Fibroblast of lung (primary cell): ENCODE data around the gene CSF2RB. TPM values are rescaled to one million over a fixed set of nuclear protein-coding genes. Genes with fewer than 3 reads are reported as not detected.

Experiments
- DNase-seq, 2 donors: peaks; one replicate each; pipeline versions ENCODE4 v3.0.0 to v3.0.0-alpha.2; 2010; ENCODE audit warnings: low read depth in 2 of 2
- H2AFZ ChIP-seq: 2 replicates; pipeline ENCODE4 v1.5.1; 2012; ENCODE audit warnings: low read length, control low read depth, inconsistent platforms
- H3K27ac ChIP-seq: 2 replicates; pipeline ENCODE4 v1.5.1; 2011; ENCODE audit warnings: low read length, control low read depth; ENCODE audit not compliant: insufficient read depth
- H3K27me3 ChIP-seq: 2 replicates; pipeline ENCODE4 v1.5.1; 2011; ENCODE audit warnings: mild to moderate bottlenecking, low read length; ENCODE audit not compliant: control insufficient read depth, insufficient read depth
- H3K36me3 ChIP-seq: 2 replicates; pipeline ENCODE4 v1.5.1; 2011; ENCODE audit warnings: low read length; ENCODE audit not compliant: control insufficient read depth, insufficient read depth
- H3K4me1 ChIP-seq: 2 replicates; pipeline ENCODE4 v1.5.1; 2011; ENCODE audit warnings: low read length; ENCODE audit not compliant: control insufficient read depth, insufficient read depth; ENCODE audit errors: extremely low read depth
- H3K4me2 ChIP-seq: 2 replicates; pipeline ENCODE4 v1.5.1; 2011; ENCODE audit warnings: low read length, control low read depth; ENCODE audit not compliant: insufficient read depth; ENCODE audit errors: extremely low read depth
- H3K4me3 ChIP-seq, 4 experiments: fragments of 200-600 bp in 1 of 4; sonication (generic) in 1 of 4; replicated peaks in 1 of 4; 2 replicates each; pipeline ENCODE4 v1.5.1; 2011 to 2016; ENCODE audit warnings: low read length in 4 of 4, low read depth in 3 of 4, mild to moderate bottlenecking in 3 of 4, control low read depth in 2 of 4, inconsistent platforms in 1 of 4, mixed read lengths in 1 of 4; ENCODE audit not compliant: insufficient read depth in 1 of 4; ENCODE audit errors: control extremely low read depth in 1 of 4
- H3K79me2 ChIP-seq: 2 replicates; pipeline ENCODE4 v1.5.1; 2012; ENCODE audit warnings: mild to moderate bottlenecking, low read length, inconsistent platforms; ENCODE audit not compliant: control insufficient read depth, insufficient read depth
- H3K9ac ChIP-seq: 2 replicates; pipeline ENCODE4 v1.5.1; 2011; ENCODE audit warnings: mild to moderate bottlenecking, low read length, control low read depth; ENCODE audit not compliant: insufficient read depth
- H3K9me3 ChIP-seq: 2 replicates; pipeline ENCODE4 v1.5.1; 2012; ENCODE audit warnings: low read depth, low read length; ENCODE audit not compliant: control insufficient read depth, insufficient read depth
- H4K20me1 ChIP-seq: 2 replicates; pipeline ENCODE4 v1.5.1; 2011; ENCODE audit warnings: low read length; ENCODE audit not compliant: control insufficient read depth, insufficient read depth; ENCODE audit errors: extremely low read depth
- EZH2 ChIP-seq: IDR thresholded peaks from 2 replicates; pipeline ENCODE4 v1.5.1; 2012; ENCODE audit warnings: low read length, control low read depth, mild to moderate bottlenecking; ENCODE audit errors: missing control alignments
- polyA plus RNA-seq, 2 donors: library from polyadenylated mRNA; depleted of rRNA in 1 of 2; stranded (reverse) in 1 of 2; unstranded in 1 of 2; fragments of >200 nt; gene quantifications; 2 replicates each; pipeline ENCODE4 v1.2.1, GENCODE V29; 2011 to 2012; ENCODE audit warnings: missing spikeins in 1 of 2
- total RNA-seq: library from RNA; depleted of rRNA; stranded (reverse); fragments of >200 nt; gene quantifications from 2 replicates; pipeline ENCODE4 v1.2.1, GENCODE V29; 2014
- TF ChIP-seq, protein P1 (sequence below), 2 donors: IDR thresholded peaks in 1 of 2; conservative IDR thresholded peaks in 1 of 2; 1 replicate in 1 of 2; 2 replicates in 1 of 2; pipeline ENCODE4 v1.5.1; 2011 to 2012; ENCODE audit warnings: low read length in 2 of 2, control low read depth in 1 of 2, inconsistent platforms in 1 of 2, low read depth in 1 of 2, mild to moderate bottlenecking in 1 of 2

CSF2RB gene
- total and polyA plus RNA-seq, 2 donors (not counting 1 experiment from before 2014, with no cell fraction given): not detected

DNA sequence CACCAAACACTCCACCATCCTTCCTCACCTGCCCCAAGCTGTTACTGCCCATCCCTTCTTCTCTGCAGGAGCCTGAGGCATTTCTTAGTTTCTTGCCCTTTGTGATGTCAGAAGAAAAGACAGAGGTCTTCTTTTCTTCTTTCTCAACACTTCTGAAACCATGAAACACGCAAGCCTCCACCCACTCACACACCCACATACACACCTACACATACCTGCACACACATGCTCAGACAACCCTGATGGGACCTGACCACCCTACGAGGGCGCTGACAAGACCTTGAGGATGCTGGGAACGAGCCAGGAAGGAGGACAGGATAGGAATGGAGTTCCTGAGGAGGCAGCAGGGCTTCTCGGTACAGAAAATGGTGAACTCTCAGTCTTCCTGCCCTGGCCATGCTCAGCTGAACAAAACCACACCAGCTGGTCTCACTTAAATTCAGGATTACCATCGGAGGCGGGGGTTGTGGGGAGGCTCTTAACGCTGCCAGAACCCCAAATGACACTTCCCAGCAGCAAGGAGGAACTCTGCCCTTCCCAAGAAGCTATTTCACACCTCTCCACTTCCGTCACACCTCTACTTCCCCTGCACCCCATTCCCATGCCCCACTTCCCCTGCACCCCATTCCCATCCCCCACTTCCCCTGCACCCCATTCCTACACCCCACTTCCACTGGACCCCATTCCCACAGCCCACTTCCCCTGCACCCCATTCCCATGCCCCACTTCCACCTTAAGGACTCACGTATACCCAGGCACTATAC lies 41.0 kb downstream of the CSF2RB start:
- no peaks in the 10 kb centered on the region for H3K79me2 ChIP-seq

DNA sequence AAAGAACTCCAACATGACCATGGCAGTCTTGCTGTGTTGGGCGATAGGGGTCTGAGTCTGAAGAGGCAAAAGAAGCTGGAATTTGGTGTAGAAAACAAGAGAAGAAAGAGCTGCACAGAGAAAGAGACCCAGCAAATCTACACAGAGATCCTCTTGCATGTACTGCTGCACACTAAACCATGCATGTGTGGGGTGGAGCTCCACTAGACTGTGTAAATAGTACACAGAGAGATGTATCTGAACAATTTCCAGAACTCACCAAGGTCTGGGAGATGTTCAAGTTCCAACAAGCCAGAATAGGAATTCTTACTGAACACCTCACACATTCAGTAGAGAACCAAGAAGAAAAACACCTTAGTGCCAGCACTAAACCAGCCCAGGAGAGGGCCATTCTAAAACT lies 42.3 kb downstream of the CSF2RB start:
- no peaks in the 10 kb centered on the region for H4K20me1 ChIP-seq
- no peak overlapping the region for H2AFZ ChIP-seq
- no peak for TF ChIP-seq EZH2
- TF ChIP-seq, protein P1, sequence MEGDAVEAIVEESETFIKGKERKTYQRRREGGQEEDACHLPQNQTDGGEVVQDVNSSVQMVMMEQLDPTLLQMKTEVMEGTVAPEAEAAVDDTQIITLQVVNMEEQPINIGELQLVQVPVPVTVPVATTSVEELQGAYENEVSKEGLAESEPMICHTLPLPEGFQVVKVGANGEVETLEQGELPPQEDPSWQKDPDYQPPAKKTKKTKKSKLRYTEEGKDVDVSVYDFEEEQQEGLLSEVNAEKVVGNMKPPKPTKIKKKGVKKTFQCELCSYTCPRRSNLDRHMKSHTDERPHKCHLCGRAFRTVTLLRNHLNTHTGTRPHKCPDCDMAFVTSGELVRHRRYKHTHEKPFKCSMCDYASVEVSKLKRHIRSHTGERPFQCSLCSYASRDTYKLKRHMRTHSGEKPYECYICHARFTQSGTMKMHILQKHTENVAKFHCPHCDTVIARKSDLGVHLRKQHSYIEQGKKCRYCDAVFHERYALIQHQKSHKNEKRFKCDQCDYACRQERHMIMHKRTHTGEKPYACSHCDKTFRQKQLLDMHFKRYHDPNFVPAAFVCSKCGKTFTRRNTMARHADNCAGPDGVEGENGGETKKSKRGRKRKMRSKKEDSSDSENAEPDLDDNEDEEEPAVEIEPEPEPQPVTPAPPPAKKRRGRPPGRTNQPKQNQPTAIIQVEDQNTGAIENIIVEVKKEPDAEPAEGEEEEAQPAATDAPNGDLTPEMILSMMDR (conservative IDR thresholded peaks at IDR 0.05 in 1 of 2, IDR thresholded peaks at IDR 0.05 in 1 of 2; ENCODE audit: low read depth in 1 of 2, low read length in 2 of 2): no peak
- H3K27ac ChIP-seq: no peak overlapping the region
- H3K4me1 ChIP-seq: no peaks in the 10 kb centered on the region
- H3K79me2 ChIP-seq: no peaks in the 10 kb centered on the region
- no peaks in the 10 kb centered on the region for H3K27me3 ChIP-seq
- H3K4me3 ChIP-seq: no peak overlapping the region
- no peaks in the 10 kb centered on the region for H3K9me3 ChIP-seq
- DNase-seq: no peak
- no peak overlapping the region for H3K4me2 ChIP-seq
- no peaks in the 10 kb centered on the region for H3K36me3 ChIP-seq
- no peak overlapping the region for H3K9ac ChIP-seq

More for the DNA sequence above, 41.0 kb downstream of the CSF2RB start:
- no peaks in the 10 kb centered on the region for H3K9me3 ChIP-seq
- no peaks in the 10 kb centered on the region for H3K4me1 ChIP-seq
- no peaks in the 10 kb centered on the region for H3K36me3 ChIP-seq
- no peak overlapping the region for H3K27ac ChIP-seq
- DNase-seq: no peak
- H3K9ac ChIP-seq: no peak overlapping the region
- H2AFZ ChIP-seq: no peak overlapping the region
- no peaks in the 10 kb centered on the region for H4K20me1 ChIP-seq
- no peaks in the 10 kb centered on the region for H3K27me3 ChIP-seq
- H3K4me3 ChIP-seq: no peak overlapping the region
- H3K4me2 ChIP-seq: no peak overlapping the region
- TF ChIP-seq EZH2: no peak
- TF ChIP-seq, protein P1 (conservative IDR thresholded peaks at IDR 0.05 in 1 of 2, IDR thresholded peaks at IDR 0.05 in 1 of 2; ENCODE audit: low read depth in 1 of 2, low read length in 2 of 2): no peak

DNA sequence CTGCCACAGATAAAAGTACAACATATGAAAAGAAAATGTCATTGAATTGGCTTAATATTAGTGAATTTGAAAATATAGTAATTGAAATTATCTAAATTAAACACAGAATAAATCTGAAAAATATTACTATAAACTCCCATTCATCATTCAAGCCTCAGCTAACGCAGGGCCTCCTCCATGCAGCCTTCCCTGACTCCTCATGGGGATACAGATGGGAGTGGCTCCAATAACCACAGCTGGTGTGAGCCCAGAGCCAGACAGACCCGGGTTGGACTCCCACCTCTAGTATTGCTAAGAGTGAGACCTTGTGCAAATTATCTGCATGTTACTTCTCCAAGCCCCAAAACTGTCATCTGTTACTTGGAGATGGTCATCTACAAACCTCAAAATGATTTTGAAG lies 44.9 kb downstream of the CSF2RB start:
- H3K9me3 ChIP-seq: no peaks in the 10 kb centered on the region
- no peaks in the 10 kb centered on the region for H4K20me1 ChIP-seq
- H3K4me2 ChIP-seq: no peak overlapping the region
- TF ChIP-seq, protein P1 (conservative IDR thresholded peaks at IDR 0.05 in 1 of 2, IDR thresholded peaks at IDR 0.05 in 1 of 2; ENCODE audit: low read depth in 1 of 2, low read length in 2 of 2): no peak
- TF ChIP-seq EZH2: no peak
- no peaks in the 10 kb centered on the region for H3K4me1 ChIP-seq
- H3K27me3 ChIP-seq: no peaks in the 10 kb centered on the region
- H3K27ac ChIP-seq: no peak overlapping the region
- H3K9ac ChIP-seq: no peak overlapping the region
- H3K36me3 ChIP-seq: no peaks in the 10 kb centered on the region
- no peak overlapping the region for H3K4me3 ChIP-seq
- no peaks in the 10 kb centered on the region for H3K79me2 ChIP-seq
- H2AFZ ChIP-seq: no peak overlapping the region
- DNase-seq: no peak
